ENCODE measurements around the gene PDE11A. TPM values are rescaled to one million over a fixed set of nuclear protein-coding genes. Genes with fewer than 3 reads are reported as not detected.

Gene PDE11A
- total and polyA plus RNA-seq, 2 experiments from 2014 or later: 1.7 to 3.6 TPM

- TF ChIP-seq CTCF (IDR thresholded peaks at IDR 0.05; ENCODE audit: low read depth, low read length): no peak
- no peaks in the 10 kb centered on the region for H3K9me3 ChIP-seq (ENCODE audit: low read depth)
- H3K27me3 ChIP-seq: no peaks in the 10 kb centered on the region
- H3K4me3 ChIP-seq: no peak overlapping the region
- H3K27ac ChIP-seq: no peak overlapping the region
- DNase-seq (ENCODE audit: low read depth in 1 of 2, low spot score in 1 of 2): no peak
- H3K4me1 ChIP-seq (ENCODE audit: low read depth): no peaks in the 10 kb centered on the region
- no peaks in the 10 kb centered on the region for H3K36me3 ChIP-seq
These were observed 83.3 kb downstream of the PDE11A start for GRCh38 chr2:177989029-177989885.

GRCh38 chr2:177984749-177985148, 87.8 kb downstream of the PDE11A start:
- TF ChIP-seq CTCF (IDR thresholded peaks at IDR 0.05; ENCODE audit: low read depth, low read length): no peak
- Histone ChIP-seq H3K27ac (no peak overlapping the region), H3K36me3 (no peaks in the 10 kb centered on the region), H3K4me1 (ENCODE audit: low read depth) (no peaks in the 10 kb centered on the region), H3K27me3 (no peaks in the 10 kb centered on the region), H3K9me3 (ENCODE audit: low read depth) (no peaks in the 10 kb centered on the region), H3K4me3 (no peak overlapping the region)
- peak in 1 of 2 donors; percentile 6 for DNase-seq (ENCODE audit: low read depth in 1 of 2, low spot score in 1 of 2)

- H3K9me3 ChIP-seq (ENCODE audit: low read depth): no peaks in the 10 kb centered on the region
- H3K27me3 ChIP-seq: no peaks in the 10 kb centered on the region
- H3K36me3 ChIP-seq: no peaks in the 10 kb centered on the region
- peak; percentile 89 for TF ChIP-seq CTCF (IDR thresholded peaks at IDR 0.05; ENCODE audit: low read depth, low read length)
- H3K27ac ChIP-seq: no peak overlapping the region
- no peaks in the 10 kb centered on the region for H3K4me1 ChIP-seq (ENCODE audit: low read depth)
- DNase-seq (ENCODE audit: low read depth in 1 of 2, low spot score in 1 of 2): peak; percentile 65 to 71
- no peak overlapping the region for H3K4me3 ChIP-seq
These were observed 89.3 kb downstream of the PDE11A start for GRCh38 chr2:177983183-177983788.

- H3K4me1 ChIP-seq (ENCODE audit: low read depth): no peaks in the 10 kb centered on the region
- no peak for DNase-seq (ENCODE audit: low read depth in 1 of 2, low spot score in 1 of 2)
- no peak overlapping the region for H3K4me3 ChIP-seq
- H3K27me3 ChIP-seq: no peaks in the 10 kb centered on the region
- H3K9me3 ChIP-seq (ENCODE audit: low read depth): no peaks in the 10 kb centered on the region
- H3K36me3 ChIP-seq: no peaks in the 10 kb centered on the region
- no peak overlapping the region for H3K27ac ChIP-seq
- TF ChIP-seq CTCF (IDR thresholded peaks at IDR 0.05; ENCODE audit: low read depth, low read length): no peak
These were observed 99.8 kb downstream of the PDE11A start for GRCh38 chr2:177972782-177973181.

- H3K27ac ChIP-seq: no peak overlapping the region
- H3K27me3 ChIP-seq: no peaks in the 10 kb centered on the region
- H3K9me3 ChIP-seq (ENCODE audit: low read depth): no peaks in the 10 kb centered on the region
- no peaks in the 10 kb centered on the region for H3K4me1 ChIP-seq (ENCODE audit: low read depth)
- no peak for TF ChIP-seq CTCF (IDR thresholded peaks at IDR 0.05; ENCODE audit: low read depth, low read length)
- no peak overlapping the region for H3K4me3 ChIP-seq
- no peak for DNase-seq (ENCODE audit: low read depth in 1 of 2, low spot score in 1 of 2)
- H3K36me3 ChIP-seq: no peaks in the 10 kb centered on the region
These were observed 100.5 kb downstream of the PDE11A start for GRCh38 chr2:177972123-177972522.
